ENCODE data around the gene LDB2. TPM values are rescaled to one million over a fixed set of nuclear protein-coding genes. Genes with fewer than 3 reads are reported as not detected.

Gene LDB2
- total RNA-seq, 1 donor from 2014 or later, result 34.3 TPM

GRCh38 chr4:16682975-16683374 is 215.5 kb downstream of the LDB2 start:
- DNase-seq (ENCODE audit: missing footprints), result no peak
- intact Hi-C loops (cut with DNase I), result no loop called here
- ATAC-seq, result no peak

- intact Hi-C loops (cut with DNase I), result no loop called here
- ATAC-seq (peak; percentile 57), DNase-seq (ENCODE audit: missing footprints) (no peak)
These were observed 221.2 kb downstream of the LDB2 start for GRCh38 chr4:16677001-16677944.

- intact Hi-C loops (cut with DNase I), result no loop called here
- DNase-seq (ENCODE audit: missing footprints) (no peak), ATAC-seq (peak; percentile 87)
These were observed 222.1 kb downstream of the LDB2 start for GRCh38 chr4:16676230-16676770.

- DNase-seq (ENCODE audit: missing footprints) (no peak), ATAC-seq (no peak)
- intact Hi-C loops (cut with DNase I), result no loop called here
These were observed 224.4 kb downstream of the LDB2 start for GRCh38 chr4:16674082-16674481.

DNA sequence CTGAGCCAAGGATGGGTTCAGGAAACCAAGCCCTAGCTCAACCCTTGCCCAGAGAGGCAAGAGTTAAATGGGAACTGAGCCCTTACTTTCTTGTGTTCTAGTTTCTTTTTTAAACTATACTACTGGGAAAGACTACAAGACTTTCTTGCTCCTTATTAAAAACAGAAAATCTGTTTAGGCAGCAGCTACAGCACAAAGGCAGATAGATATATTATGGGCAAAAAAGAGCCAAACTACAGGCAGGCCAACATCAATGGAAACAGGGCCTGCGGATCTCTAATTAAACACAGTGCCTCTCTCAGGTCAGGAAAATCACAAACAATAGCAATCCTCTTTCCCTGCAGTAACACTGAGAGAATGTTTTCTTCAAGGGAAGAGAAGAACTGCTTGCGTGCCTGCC is 226.0 kb downstream of the LDB2 start:
- intact Hi-C loops (cut with DNase I), result no loop called here
- no peak for ATAC-seq
- no peak for DNase-seq (ENCODE audit: missing footprints)

- DNase-seq (ENCODE audit: missing footprints), result no peak
- intact Hi-C loops (cut with DNase I), result no loop called here
- no peak for ATAC-seq
These were observed 226.7 kb downstream of the LDB2 start for GRCh38 chr4:16671741-16672140.

DNA sequence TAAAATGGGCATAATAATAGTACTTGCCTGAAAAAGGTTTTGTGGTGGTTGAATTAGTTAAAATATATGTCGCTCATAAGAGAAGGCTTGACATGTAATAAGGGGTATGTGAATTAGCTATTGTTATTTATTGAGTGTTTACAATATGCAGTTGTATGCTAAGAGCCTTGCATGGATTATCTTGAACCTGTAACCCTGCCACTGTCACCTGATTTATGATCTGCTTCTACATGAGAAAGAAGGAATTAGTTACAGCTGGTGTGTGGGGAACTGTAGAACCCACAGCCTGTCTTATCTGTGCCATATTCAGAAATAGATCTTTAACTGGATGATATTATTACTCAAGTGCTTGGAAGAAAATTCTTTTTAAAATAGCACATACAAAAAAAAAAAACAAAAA is 227.7 kb downstream of the LDB2 start:
- intact Hi-C loops (cut with DNase I), result no loop called here
- ATAC-seq (no peak), DNase-seq (ENCODE audit: missing footprints) (no peak)

- ATAC-seq (peak; percentile 88), DNase-seq (ENCODE audit: missing footprints) (no peak)
- intact Hi-C loops (cut with DNase I), result no loop called here
These were observed 229.4 kb downstream of the LDB2 start for GRCh38 chr4:16669036-16669435.

GRCh38 chr4:16668488-16668887 is 230.0 kb downstream of the LDB2 start:
- DNase-seq (ENCODE audit: missing footprints) (no peak), ATAC-seq (no peak)
- intact Hi-C loops (cut with DNase I), result no loop called here

DNA sequence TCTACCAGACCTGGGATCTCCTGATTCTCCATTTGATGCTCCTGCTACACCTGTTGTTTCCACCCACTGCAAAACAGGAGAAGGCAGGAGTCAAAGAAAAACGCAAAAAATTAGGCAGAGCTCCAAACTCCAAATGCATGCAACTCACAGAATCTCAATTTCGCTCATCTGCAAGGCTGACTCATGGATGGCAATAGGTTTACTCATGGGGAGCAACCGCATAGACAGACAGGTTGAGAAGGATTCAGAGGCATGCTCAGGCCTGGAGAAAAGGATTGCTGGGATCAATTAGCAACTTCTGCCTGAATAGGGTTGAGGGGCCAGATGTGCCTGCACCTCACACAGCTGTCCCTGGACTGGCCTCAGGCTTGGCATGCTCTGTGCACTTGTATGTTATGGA is 231.0 kb downstream of the LDB2 start:
- intact Hi-C loops (cut with DNase I), result no loop called here
- DNase-seq (ENCODE audit: missing footprints) (no peak), ATAC-seq (no peak)

GRCh38 chr4:16665942-16666551 is 232.4 kb downstream of the LDB2 start:
- no peak for DNase-seq (ENCODE audit: missing footprints)
- intact Hi-C loops (cut with DNase I), result no loop called here
- no peak for ATAC-seq

- intact Hi-C loops (cut with DNase I), result no loop called here
- peak; percentile 66 for ATAC-seq
- DNase-seq (ENCODE audit: missing footprints), result no peak
These were observed 234.7 kb downstream of the LDB2 start for GRCh38 chr4:16663732-16664131.

DNA sequence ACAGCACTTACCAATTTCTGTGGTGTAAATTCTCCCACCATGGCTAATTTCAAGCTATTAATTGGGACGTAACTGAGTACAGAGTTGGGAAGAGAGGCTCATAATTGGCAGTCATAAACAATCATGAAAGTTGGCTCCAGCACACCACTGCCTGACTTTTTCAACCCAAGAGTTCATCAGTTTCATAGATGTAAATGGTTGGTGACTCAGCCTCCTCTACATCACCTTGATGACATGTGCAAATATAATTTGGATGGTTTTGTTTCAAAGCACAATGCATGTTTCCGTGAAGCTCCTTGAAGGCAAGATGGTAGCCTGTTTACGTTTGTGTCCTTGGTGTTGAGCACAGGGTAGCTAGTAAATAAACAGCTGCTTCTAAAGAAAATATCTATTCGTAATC is 235.1 kb downstream of the LDB2 start:
- no peak for DNase-seq (ENCODE audit: missing footprints)
- ATAC-seq, result no peak
- intact Hi-C loops (cut with DNase I), result no loop called here

- intact Hi-C loops (cut with DNase I), result no loop called here
- DNase-seq (ENCODE audit: missing footprints) (no peak), ATAC-seq (no peak)
These were observed 236.6 kb downstream of the LDB2 start for GRCh38 chr4:16661813-16662212.

DNA sequence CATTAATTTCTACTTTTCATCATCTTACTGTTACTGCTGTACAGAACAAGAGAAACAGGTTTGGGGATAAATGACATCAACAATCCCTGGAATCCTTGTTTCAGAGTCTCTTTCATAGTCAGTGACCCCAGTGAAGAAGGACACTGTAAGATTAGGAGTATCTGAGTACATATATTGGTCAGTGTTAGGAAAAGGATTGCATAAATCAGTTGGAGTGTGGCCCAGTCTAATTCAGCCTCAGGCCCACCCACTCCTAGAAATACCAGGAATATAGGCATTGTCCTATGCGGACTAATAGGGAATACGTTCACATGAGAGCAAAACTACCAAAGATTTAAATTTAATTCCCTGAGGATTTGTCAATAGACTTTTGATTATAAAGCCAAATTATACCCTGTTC is 237.8 kb downstream of the LDB2 start:
- ATAC-seq (no peak), DNase-seq (ENCODE audit: missing footprints) (no peak)
- intact Hi-C loops (cut with DNase I), result no loop called here

- DNase-seq (ENCODE audit: missing footprints) (no peak), ATAC-seq (no peak)
- intact Hi-C loops (cut with DNase I), result no loop called here
These were observed 238.8 kb downstream of the LDB2 start for GRCh38 chr4:16659694-16660093.

DNA sequence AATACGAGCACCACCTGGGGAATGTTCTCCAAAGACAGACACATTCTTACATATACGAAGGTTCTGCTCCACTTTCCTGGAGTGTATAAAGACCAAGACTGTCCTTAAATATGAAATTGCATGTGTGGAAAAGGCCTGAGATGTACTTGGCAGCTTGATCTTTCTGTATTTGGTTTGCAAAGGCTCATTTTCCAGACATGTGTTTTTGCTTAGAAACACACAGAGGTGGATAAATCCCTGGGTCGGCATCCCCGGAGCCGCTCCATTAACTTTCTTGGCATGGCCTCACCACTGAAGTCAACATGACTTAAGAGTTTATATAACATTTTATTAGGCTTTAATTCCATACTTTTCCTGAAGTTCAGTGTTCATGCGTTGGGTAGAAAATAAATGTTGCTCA is 239.4 kb downstream of the LDB2 start:
- DNase-seq (ENCODE audit: missing footprints) (no peak), ATAC-seq (peak; percentile 62)
- intact Hi-C loops (cut with DNase I), result no loop called here

DNA sequence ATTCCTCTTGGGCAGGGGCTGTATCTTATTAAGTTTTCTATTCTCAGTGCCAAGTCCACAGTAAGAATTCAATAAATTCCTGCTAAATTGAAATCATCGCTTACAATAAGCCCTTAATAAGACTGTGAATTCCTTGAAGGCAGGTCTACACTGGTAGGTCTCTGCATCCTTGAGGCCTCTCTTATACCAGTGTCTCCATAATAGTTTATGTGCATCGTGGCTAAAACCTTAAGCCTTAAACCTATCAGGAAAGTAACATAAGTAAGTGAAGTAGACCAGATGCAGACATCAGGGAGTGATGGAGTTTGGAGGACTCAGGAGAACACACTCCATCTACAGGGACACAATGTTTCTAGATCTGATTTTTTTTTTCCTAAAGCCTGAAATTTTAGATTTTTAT is 240.3 kb downstream of the LDB2 start:
- intact Hi-C loops (cut with DNase I), result no loop called here
- ATAC-seq (no peak), DNase-seq (ENCODE audit: missing footprints) (no peak)

- DNase-seq (ENCODE audit: missing footprints) (no peak), ATAC-seq (no peak)
- intact Hi-C loops (cut with DNase I), result no loop called here
These were observed 243.3 kb downstream of the LDB2 start for GRCh38 chr4:16655111-16655510.

DNA sequence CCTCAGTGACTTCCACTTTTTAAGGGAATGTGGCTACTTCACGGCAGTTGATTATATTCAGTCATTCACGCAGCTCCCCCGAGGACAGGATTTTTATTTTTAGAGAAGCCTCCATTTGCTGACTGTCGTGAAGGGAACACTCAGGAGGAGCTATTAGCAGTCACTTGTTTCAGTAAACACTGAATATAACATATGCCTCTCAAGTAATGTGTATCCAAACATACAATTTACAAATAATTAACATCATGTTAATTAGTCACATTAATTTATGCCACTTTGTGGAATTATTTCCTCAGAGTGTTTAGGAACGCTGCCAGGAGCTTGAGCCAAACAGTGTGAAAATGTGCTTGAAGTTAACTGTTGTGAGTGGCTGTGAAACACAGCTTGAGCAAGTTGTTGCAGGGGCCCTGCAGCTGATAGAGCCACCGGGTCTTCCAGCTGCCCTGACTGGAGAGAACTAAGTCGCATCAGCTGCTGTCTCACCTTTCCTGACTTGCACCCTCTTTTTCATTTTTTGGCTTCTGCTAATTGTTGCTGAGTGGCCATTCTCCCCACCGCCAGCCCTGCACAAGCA is 245.6 kb downstream of the LDB2 start:
- intact Hi-C loops (cut with DNase I), result no loop called here
- no peak for DNase-seq (ENCODE audit: missing footprints)
- no peak for ATAC-seq
